Measurements from ENCODE around the gene WDR86.

- TF ChIP-seq TAF1 (IDR thresholded peaks at IDR 0.05; ENCODE audit: low read depth, low read length): no peak
- TF ChIP-seq POLR2A (IDR thresholded peaks at IDR 0.05; ENCODE audit: low read depth, low read length): no peak
- TF ChIP-seq POLR2AphosphoS5 (IDR thresholded peaks at IDR 0.05; ENCODE audit: low read depth, low read length): no peak
- TF ChIP-seq SPI1 (IDR thresholded peaks at IDR 0.05; ENCODE audit: low read depth, low read length): no peak
- no peak for TF ChIP-seq POU2F2 (IDR thresholded peaks at IDR 0.05; ENCODE audit: low read depth, low read length)
Observed at GRCh38 chr7:151366166-151366879, 43.5 kb downstream of the WDR86 start.
